GM23338 (cell line): ENCODE results near the gene OR13C9. TPM values are rescaled to one million over a fixed set of nuclear protein-coding genes. Genes with fewer than 3 reads are reported as not detected.
"Not testable (repeated sequence)": the region's sequence is repeated elsewhere in the genome, so short reads cannot be mapped to it uniquely, and the experiment has no call there.

Experiments used
- ATAC-seq: fragments of 200-7000 bp; cut with Tn5 transposase; 3 replicates; pipeline ENCODE4 v1.9.1; 2020
- DNase-seq: peaks from one replicate; pipeline ENCODE4 v3.0.0-alpha.2; 2015; ENCODE audit warnings: low spot score
- H2AFZ ChIP-seq: fragments of 200-600 bp; sonication (generic); 2 replicates; pipeline ENCODE4 v1.8.0; 2016; ENCODE audit warnings: antibody characterized with exemption, mild to moderate bottlenecking, moderate library complexity
- H3F3A ChIP-seq: fragments of 200-600 bp; sonication (generic); replicated peaks from 2 replicates; pipeline ENCODE4 v1.8.0; 2017; ENCODE audit warnings: antibody characterized with exemption, mixed run types, low read depth
- H3K27ac ChIP-seq: fragments of 200-600 bp; sonication (generic); 2 replicates; pipeline ENCODE4 v1.6.1; 2016; ENCODE audit warnings: low read depth
- H3K27me3 ChIP-seq: fragments of 200-600 bp; sonication (generic); 2 replicates; pipeline ENCODE4 v1.8.0; 2016; ENCODE audit warnings: mild to moderate bottlenecking, mixed run types, moderate library complexity; ENCODE audit not compliant: insufficient read depth
- H3K36me3 ChIP-seq: fragments of 200-600 bp; sonication (generic); 2 replicates; pipeline ENCODE4 v1.8.0; 2016; ENCODE audit warnings: mild to moderate bottlenecking; ENCODE audit not compliant: insufficient read depth
- H3K4me1 ChIP-seq: fragments of 200-600 bp; sonication (generic); 2 replicates; pipeline ENCODE4 v1.8.0; 2016; ENCODE audit warnings: mild to moderate bottlenecking, moderate library complexity; ENCODE audit not compliant: insufficient read depth
- H3K4me2 ChIP-seq: fragments of 200-600 bp; sonication (generic); 2 replicates; pipeline ENCODE4 v1.7.1; 2017; ENCODE audit warnings: mixed run types
- H3K4me3 ChIP-seq: fragments of 200-600 bp; sonication (generic); 2 replicates; pipeline ENCODE4 v1.6.1; 2016; ENCODE audit warnings: mixed run types
- H3K79me2 ChIP-seq: fragments of 200-600 bp; sonication (generic); replicated peaks from 2 replicates; pipeline ENCODE4 v1.8.0; 2017; ENCODE audit warnings: mild to moderate bottlenecking; ENCODE audit not compliant: insufficient read depth
- H3K9me2 ChIP-seq: fragments of 200-600 bp; sonication (generic); 2 replicates; pipeline ENCODE4 v1.8.0; 2017; ENCODE audit not compliant: insufficient read depth
- H4K20me1 ChIP-seq: fragments of 200-600 bp; sonication (generic); replicated peaks from 2 replicates; pipeline ENCODE4 v1.8.0; 2017; ENCODE audit warnings: mild to moderate bottlenecking; ENCODE audit not compliant: insufficient read depth
- H3K27ac Mint-ChIP-seq: 2 replicates; pipeline ENCODE4 v1.8.0; 2020; ENCODE audit warnings: inconsistent platforms, mild to moderate bottlenecking, moderate library complexity, mixed read lengths
- H3K27me3 Mint-ChIP-seq: 3 replicates; pipeline ENCODE4 v1.8.0; 2022; ENCODE audit warnings: low read depth, mild to moderate bottlenecking, moderate library complexity, mixed read lengths, inconsistent platforms; ENCODE audit not compliant: insufficient read depth, poor library complexity
- H3K36me3 Mint-ChIP-seq: 3 replicates; pipeline ENCODE4 v1.8.0; 2021; ENCODE audit warnings: low read depth, mild to moderate bottlenecking, inconsistent platforms, moderate library complexity, mixed read lengths
- H3K4me1 Mint-ChIP-seq: 3 replicates; pipeline ENCODE4 v1.8.0; 2020; ENCODE audit warnings: mild to moderate bottlenecking, inconsistent platforms, mixed read lengths
- H3K4me3 Mint-ChIP-seq: 3 replicates; pipeline ENCODE4 v1.8.0; 2021; ENCODE audit warnings: moderate library complexity, mild to moderate bottlenecking, inconsistent platforms, mixed read lengths
- H3K9me3 Mint-ChIP-seq: 3 replicates; pipeline ENCODE4 v1.8.0; 2020; ENCODE audit warnings: moderate library complexity, mild to moderate bottlenecking, inconsistent platforms, mixed read lengths
- CREB1 ChIP-seq: fragments of 250-450 bp; sonication (Bioruptor Pico); IDR thresholded peaks from 2 replicates; pipeline ENCODE4 v1.5.0; 2020; ENCODE audit warnings: low read depth, mild to moderate bottlenecking, moderate library complexity
- CTCF ChIP-seq, 2 experiments: fragments of 200-600 bp in 1 of 2; sonication (generic) in 1 of 2; conservative IDR thresholded peaks; 2 replicates each; pipeline versions ENCODE4 v1.5.1 to v1.6.1; 2016 to 2017; ENCODE audit warnings: antibody characterized with exemption in 2 of 2, low read depth in 2 of 2, mild to moderate bottlenecking in 2 of 2, moderate library complexity in 1 of 2
- EZH2phosphoT487 ChIP-seq: fragments of 200-600 bp; sonication (generic); IDR thresholded peaks from one replicate; pipeline ENCODE4 v1.8.1; 2018; ENCODE audit warnings: antibody characterized with exemption; ENCODE audit not compliant: unreplicated experiment
- NANOG ChIP-seq: IDR thresholded peaks from 2 replicates; pipeline ENCODE4 v1.6.1; 2016; ENCODE audit warnings: antibody characterized with exemption, borderline replicate concordance
- REST ChIP-seq: IDR thresholded peaks from one replicate; pipeline ENCODE4 v1.6.1; 2018; ENCODE audit warnings: antibody characterized with exemption; ENCODE audit not compliant: unreplicated experiment
- ZNF331 ChIP-seq: fragments of 250-450 bp; sonication (Bioruptor Pico); IDR thresholded peaks from 2 replicates; pipeline ENCODE4 v1.5.0; 2020; ENCODE audit warnings: low read depth, mild to moderate bottlenecking, moderate library complexity
- polyA plus RNA-seq: library from polyadenylated mRNA; unstranded; fragments of >200 nt; fragmentation: Nextera tagmentation; extraction: Ambion mirVana; gene quantifications from 2 replicates; pipeline ENCODE4 v1.2.1, GENCODE V29; 2016
- total RNA-seq: library from RNA; depleted of rRNA; stranded (reverse); fragments of >200 nt; shearing (Covaris generic); gene quantifications from 2 replicates; pipeline ENCODE4 v1.2.3, GENCODE V29; 2014

Gene OR13C9
- total and polyA plus RNA-seq, 2 experiments from 2014 or later = not detected

GRCh38 chr9:104633976-104634520 is 16.0 kb upstream of the OR13C9 start:
- Histone ChIP-seq H2AFZ (no peak overlapping the region), H3K9me2 (no peaks in the 10 kb centered on the region), H3K27me3 (no peaks in the 10 kb centered on the region), H4K20me1 (no peaks in the 10 kb centered on the region; the same call in 1 of the 2 replicates), H3K27ac (no peak overlapping the region), H3K36me3 (no peaks in the 10 kb centered on the region; the same call in 1 of the 2 replicates), H3K4me3 (no peak overlapping the region), H3K79me2 (no peaks in the 10 kb centered on the region), H3K4me2 (no peak overlapping the region), H3K4me1 (no peaks in the 10 kb centered on the region), H3F3A (no peaks in the 10 kb centered on the region)
- H3K9me3 Mint-ChIP-seq = peaks cover 40% of the 10 kb centered on the region
- H3K36me3 Mint-ChIP-seq = peaks cover 2% of the 10 kb centered on the region
- H3K4me1 Mint-ChIP-seq = no peaks in the 10 kb centered on the region
- no peak overlapping the region for H3K4me3 Mint-ChIP-seq
- H3K27ac Mint-ChIP-seq = no peak overlapping the region
- ATAC-seq (no peak), DNase-seq (peak; percentile 6)
- TF ChIP-seq CTCF (conservative IDR thresholded peaks at IDR 0.05; ENCODE audit: low read depth in 2 of 2) = no peak
- no peak for TF ChIP-seq EZH2phosphoT487
- no peak for TF ChIP-seq NANOG
- no peak for TF ChIP-seq ZNF331 (CRISPR knock-in tag)
- no peak for TF ChIP-seq REST
- TF ChIP-seq CREB1 (CRISPR knock-in tag) = no peak
- H3K27me3 Mint-ChIP-seq = peaks cover 4% of the 10 kb centered on the region

- H3K27me3 ChIP-seq, H2AFZ ChIP-seq, H3K36me3 ChIP-seq, H3K79me2 ChIP-seq, DNase-seq, H3K9me2 ChIP-seq, H3K4me1 Mint-ChIP-seq, H3K4me3 ChIP-seq, H3K4me3 Mint-ChIP-seq, H3K27me3 Mint-ChIP-seq, H3K27ac ChIP-seq, H3K4me1 ChIP-seq, H3K27ac Mint-ChIP-seq, H3K36me3 Mint-ChIP-seq, H4K20me1 ChIP-seq, H3F3A ChIP-seq, ATAC-seq, H3K4me2 ChIP-seq: not testable (repeated sequence)
- peaks cover 15% of the 10 kb centered on the region for H3K9me3 Mint-ChIP-seq
These were observed 8.0 kb upstream of the OR13C9 start for GRCh38 chr9:104625964-104626363.
